ENCODE data around the gene SLC8A3.

DNA sequence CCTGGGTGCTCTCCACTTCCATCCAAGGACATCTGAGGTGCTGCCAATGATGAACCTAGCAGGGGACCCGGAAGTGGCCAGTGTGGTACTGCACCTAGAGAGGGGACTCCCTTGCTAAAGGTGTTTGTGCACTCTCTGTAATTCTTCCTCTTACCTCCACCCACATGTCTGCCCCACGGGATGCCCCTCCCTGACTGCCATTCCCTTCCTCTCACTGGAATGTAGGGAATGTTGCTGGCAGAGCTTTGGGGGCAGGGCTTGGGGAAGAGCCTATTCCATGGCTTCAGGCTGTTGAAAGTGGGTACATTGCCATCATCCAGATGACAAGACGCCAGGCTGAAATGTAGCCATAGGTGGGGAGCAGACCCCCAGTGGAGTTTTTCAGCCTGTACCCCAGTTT, 156.3 kb downstream of the SLC8A3 start:
- TF ChIP-seq POLR2AphosphoS5 (IDR thresholded peaks at IDR 0.05; ENCODE audit: borderline replicate concordance, low read depth, low read length) (no peak), EZH2 (IDR thresholded peaks at IDR 0.05) (no peak)
